Adrenal gland (tissue), 5 donors: ENCODE results near the gene PGM2.

Experiments used
- POLR2A ChIP-seq, 2 donors: fragments of 450-650 bp; IDR thresholded peaks; one replicate each; pipeline ENCODE4 v1.6.1; 2017; ENCODE audit warnings: antibody characterized with exemption in 2 of 2, mild to moderate bottlenecking in 2 of 2, moderate library complexity in 1 of 2
- TF ChIP-seq, protein P1 (sequence below), 6 experiments: fragments of 450-650 bp in 4 of 6; fragments of 200-600 bp in 2 of 6; sonication (generic) in 1 of 6; IDR thresholded peaks; 1 replicate in 5 of 6; 2 replicates in 1 of 6; pipeline versions ENCODE4 v1.5.1 to v1.8.0; 2016 to 2021; ENCODE audit warnings: antibody characterized with exemption in 6 of 6, mild to moderate bottlenecking in 2 of 6, moderate library complexity in 1 of 6
- donor health status: DM: no; HTN: no; CAD: no.

DNA sequence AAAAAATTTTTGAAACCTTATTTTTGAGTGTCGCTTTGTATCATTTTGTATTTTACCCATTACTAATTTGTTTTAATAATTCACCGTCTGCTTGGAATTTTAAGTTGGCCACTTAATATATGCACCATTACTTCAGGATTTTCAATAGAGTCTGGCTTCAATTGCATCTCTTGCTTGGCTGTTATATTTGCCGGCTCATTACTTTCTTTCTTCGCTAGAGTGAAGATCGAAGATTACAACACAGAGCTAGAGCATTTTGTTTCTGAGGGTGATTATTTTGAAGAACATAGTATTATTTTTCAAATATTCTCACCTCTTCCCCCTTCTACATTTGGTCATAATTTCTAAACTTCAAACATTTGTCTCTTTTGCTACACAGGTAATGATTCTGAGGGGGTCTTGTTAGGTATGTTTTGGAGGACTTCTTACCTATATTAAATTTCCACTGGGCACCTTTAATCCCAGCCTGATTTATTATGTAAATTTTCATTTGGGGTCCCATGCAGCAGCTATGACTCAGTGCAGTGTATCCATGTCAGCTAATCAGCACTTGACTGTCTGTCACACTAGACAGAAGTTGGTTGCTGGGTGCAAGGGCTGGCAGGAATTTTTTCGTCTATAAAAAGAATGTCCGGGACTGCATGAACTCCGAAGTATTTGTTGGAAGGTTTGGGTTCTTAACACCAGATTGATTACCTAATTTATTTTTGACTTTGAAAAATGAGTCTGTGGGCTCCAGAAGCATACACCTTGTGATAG, 83.0 kb downstream of the PGM2 start:
- TF ChIP-seq, protein P1, sequence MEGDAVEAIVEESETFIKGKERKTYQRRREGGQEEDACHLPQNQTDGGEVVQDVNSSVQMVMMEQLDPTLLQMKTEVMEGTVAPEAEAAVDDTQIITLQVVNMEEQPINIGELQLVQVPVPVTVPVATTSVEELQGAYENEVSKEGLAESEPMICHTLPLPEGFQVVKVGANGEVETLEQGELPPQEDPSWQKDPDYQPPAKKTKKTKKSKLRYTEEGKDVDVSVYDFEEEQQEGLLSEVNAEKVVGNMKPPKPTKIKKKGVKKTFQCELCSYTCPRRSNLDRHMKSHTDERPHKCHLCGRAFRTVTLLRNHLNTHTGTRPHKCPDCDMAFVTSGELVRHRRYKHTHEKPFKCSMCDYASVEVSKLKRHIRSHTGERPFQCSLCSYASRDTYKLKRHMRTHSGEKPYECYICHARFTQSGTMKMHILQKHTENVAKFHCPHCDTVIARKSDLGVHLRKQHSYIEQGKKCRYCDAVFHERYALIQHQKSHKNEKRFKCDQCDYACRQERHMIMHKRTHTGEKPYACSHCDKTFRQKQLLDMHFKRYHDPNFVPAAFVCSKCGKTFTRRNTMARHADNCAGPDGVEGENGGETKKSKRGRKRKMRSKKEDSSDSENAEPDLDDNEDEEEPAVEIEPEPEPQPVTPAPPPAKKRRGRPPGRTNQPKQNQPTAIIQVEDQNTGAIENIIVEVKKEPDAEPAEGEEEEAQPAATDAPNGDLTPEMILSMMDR (IDR thresholded peaks at IDR 0.05) = no peak
- TF ChIP-seq POLR2A (IDR thresholded peaks at IDR 0.05) = no peak
